ENCODE measurements around the gene VILL.
"Not testable (repeated sequence)": the region's sequence is repeated elsewhere in the genome, so short reads cannot be mapped to it uniquely, and the experiment has no call there.

VILL gene

GRCh38 chr3:38039899-38040261 is 49.3 kb downstream of the VILL start:
- DNase-seq, result no peak

GRCh38 chr3:38040401-38040800 is 49.8 kb downstream of the VILL start:
- no peak for DNase-seq

GRCh38 chr3:38043486-38043885 is 52.9 kb downstream of the VILL start:
- no peak for DNase-seq

GRCh38 chr3:38046027-38046426 is 55.4 kb downstream of the VILL start:
- no peak for DNase-seq

GRCh38 chr3:38046821-38047220 is 56.2 kb downstream of the VILL start:
- no peak for DNase-seq

- no peak for DNase-seq
Observed at GRCh38 chr3:38047896-38048295, 57.3 kb downstream of the VILL start.

GRCh38 chr3:38049358-38050126 is 59.0 kb downstream of the VILL start:
- DNase-seq, result no peak

- no peak for DNase-seq
Observed at GRCh38 chr3:38051131-38051530, 60.5 kb downstream of the VILL start.

- DNase-seq, result not testable (repeated sequence)
Observed at GRCh38 chr3:38053286-38053685, 62.7 kb downstream of the VILL start.

GRCh38 chr3:38053813-38054498 is 63.4 kb downstream of the VILL start:
- peak; percentile 27 for DNase-seq

- DNase-seq, result no peak
Observed at GRCh38 chr3:38054499-38055001, 64.0 kb downstream of the VILL start.
